Activated CD4-positive, CD25-positive, alpha-beta regulatory T cell (primary cell): ENCODE data around the gene HSD17B1.

Source experiments
- DNase-seq, 4 experiments: peaks; one replicate each; lab custom pipeline; 2025; lab: John Stamatoyannopoulos, UW

The HSD17B1 gene

DNA sequence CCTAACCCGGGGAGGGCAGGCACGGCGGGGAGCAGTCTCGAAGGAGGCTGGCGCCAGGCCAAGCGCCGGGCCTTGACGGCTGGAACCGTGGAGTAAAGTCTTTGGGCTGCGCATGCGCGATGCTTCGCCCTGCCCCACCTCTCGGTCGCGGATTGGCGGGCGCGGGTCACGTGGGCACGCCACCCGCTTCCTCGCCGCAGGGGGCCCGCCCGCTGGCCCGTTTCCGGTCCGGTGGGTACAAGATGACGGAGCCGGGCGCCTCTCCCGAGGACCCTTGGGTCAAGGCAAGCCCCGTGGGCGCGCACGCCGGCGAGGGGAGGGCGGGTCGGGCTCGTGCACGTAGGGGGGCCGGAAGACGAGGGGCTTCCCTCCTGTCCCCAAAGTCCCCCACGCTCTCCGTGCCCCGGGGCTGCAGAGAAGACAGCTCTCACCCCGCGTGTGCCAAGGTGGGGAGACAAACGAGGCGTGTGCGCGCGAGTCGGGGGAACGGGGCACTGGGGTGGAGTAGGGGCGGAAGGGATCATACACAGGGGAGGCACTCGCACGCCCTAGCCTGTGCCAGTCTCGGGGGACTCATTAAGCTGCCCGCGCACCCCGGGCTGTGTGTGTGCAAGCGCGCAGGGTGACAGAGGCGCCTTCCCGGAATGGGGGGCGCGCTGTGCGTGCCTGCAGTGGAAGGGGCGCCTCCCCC lies 14.3 kb downstream of the HSD17B1 start, which contains the start of gene MLX:
TSS of gene MLX (plus strand) at position 218 of the 691 bp plus-strand sequence. CDS start at position 243, 25 bp downstream.
- peak; percentile 79 to 86 (median 84) for DNase-seq

DNA sequence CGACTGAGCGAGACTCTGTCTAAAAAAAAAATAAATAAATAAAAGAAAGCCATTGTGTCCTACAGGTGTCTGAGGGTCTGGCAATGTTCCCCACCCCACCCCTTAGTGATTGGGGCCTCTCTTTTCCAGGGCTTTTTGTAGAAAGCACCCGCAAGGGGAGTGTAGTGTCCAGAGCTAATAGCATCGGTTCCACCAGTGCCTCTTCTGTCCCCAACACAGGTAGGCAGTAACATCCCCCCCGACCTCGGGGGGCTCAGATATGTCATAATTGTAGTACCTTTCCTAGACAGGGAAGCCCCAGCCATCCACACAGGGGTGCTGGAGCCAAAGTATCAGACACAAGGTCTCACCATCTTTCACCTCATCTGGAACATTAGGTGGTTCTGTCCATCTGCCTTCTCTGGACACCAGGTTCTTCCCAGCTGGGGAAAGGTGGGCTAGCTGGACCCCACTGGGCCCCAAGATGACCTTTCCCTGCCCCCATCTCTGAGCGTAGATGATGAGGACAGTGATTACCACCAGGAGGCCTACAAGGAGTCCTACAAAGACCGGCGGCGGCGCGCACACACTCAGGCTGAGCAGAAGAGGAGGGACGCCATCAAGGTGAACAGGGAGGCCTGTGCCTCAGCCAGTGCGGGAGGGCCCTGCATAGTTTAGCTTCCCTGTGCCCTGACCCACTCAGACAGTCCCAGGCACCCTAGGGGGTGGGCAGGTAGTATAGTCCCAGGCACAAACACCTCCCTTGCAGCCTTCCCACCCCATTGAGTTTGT lies 15.8 kb downstream of the HSD17B1 start:
- DNase-seq: no peak

DNA sequence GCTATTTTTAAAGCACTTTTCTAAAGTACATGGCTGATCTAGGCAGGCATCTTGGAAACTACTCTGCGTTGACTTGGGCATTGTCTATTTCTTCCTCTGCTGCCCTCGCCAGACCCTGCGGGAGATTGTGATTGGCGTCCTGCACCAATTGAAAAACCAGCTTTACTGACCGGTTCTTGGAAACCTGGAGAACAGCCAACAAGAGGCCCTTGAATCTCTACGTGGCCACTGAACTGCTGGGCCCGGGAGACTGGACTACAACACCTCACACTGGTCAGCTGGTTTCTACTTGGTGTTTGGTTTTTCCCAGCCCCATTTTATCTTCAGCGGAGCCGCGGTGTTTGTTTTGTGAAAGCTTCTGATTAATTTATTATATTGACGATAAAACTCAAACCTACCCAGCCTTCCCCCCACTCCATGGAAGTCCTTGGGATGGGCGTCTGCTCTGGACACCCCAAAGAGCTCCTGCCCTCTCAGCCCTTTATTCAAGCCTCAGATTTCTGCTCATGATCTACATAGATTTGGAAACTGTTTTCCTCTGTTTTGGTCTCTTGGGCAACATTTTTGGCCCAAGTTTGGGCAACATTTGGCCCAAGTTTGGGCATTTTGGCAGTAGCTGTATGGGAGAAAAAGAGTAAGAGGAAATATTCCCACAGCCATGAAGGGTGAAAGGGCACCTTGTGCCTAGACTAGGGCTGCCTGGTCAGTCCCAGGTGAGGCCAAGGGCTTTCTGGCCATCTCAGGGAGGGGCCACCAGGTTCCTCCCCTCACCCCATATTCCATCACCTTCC lies 18.9 kb downstream of the HSD17B1 start:
- no peak for DNase-seq

DNA sequence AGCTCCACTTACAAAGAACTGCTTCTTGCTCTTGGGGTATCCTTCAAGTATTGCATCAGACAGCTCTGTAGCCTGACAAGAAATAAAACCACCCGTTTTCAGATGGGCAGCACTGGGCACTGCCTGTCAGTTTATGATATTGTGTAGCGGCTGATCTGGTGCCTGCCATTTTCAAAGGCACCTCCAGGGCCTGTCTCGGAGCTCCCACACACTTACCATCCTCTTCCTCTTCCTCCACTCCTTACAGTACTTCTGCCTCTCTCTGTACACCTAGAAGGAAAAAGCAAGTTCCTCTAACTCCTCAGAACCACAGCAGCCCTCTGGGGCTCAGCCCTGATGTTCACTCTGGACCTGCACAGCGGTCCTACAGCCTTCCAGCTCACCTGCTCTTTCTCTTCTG lies 20.4 kb downstream of the HSD17B1 start:
- DNase-seq: no peak

DNA sequence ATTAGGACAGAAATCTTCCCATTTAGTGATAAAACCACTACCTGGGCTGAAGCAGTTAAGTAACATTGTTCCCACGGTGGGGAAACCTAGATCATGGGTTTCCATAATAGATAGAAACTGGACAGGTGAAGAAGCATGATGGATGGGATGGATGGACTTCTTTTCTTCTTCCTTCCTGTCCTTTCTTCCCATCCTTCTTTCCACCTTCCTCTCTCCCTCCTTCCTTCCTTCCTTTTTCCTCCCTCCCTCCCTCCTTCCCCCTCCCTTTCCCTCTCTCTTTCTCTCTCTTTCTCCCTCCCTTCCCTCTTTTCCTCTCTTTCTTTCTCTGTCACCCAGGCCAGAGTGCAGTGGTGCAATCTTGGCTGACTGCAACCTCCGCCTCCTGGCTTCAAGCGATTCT lies 21.7 kb downstream of the HSD17B1 start:
- no peak for DNase-seq

DNA sequence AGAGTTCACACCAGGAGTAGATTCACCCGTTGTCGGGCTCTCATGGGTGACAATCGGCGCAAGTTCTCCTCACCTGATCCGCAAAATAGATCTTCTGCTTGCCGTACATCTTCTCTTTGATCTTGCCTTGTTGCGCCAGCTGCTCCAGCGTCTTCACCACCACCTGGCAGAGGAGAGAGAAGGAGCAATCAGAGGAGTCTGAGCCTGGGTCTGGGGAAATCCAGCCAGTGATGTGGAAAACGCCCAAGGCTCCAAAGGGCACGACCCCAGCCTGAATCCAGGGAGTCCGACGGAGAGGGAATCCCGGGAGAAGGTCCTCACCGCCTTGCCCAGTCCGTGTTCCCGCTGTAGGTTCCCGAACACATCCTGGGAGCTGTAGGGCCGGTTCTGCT lies 24.4 kb downstream of the HSD17B1 start:
- no peak for DNase-seq

DNA sequence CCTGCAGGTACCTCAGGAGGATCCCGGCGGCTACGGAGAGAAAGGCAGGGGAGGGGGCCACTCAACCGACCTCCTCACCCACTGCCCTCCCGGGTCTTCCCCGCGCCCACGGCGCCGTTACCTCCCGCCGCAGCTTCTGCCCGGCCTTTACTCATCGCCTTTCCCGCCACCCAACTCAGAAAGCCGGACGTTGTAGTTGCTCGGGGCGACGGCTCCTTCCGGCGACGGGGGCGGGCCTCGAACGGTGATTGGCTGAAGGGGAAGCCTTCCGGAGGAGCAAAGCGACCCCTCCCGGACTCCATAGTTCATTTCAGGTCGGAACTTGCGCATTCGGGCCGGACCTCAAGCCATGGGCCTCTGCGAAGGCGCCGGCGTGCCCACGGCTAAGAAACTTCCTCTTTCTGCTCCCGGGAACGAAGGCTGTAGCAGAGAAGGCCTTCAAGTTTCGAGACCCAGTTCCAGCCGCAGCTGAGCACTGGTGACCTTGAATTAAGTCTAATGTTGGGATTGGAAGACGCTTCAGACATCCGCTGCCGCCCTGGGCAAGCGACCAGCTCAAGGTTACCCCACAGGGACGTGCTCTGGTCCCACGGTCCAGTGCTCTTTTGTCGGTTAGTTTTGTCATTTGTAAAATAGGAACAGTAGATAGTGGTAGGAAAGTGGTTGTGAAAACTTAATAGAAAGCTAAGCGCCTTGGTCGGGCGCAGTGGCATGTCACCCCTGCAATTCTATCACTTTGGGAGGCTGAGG lies 25.0 kb downstream of the HSD17B1 start, which contains the start of gene PSMC3IP:
TSS of gene PSMC3IP (minus strand) at position 198 of the 750 bp plus-strand sequence. CDS start at position 155, 43 bp downstream.
- peak; percentile 84 to 87 (median 84) for DNase-seq

DNA sequence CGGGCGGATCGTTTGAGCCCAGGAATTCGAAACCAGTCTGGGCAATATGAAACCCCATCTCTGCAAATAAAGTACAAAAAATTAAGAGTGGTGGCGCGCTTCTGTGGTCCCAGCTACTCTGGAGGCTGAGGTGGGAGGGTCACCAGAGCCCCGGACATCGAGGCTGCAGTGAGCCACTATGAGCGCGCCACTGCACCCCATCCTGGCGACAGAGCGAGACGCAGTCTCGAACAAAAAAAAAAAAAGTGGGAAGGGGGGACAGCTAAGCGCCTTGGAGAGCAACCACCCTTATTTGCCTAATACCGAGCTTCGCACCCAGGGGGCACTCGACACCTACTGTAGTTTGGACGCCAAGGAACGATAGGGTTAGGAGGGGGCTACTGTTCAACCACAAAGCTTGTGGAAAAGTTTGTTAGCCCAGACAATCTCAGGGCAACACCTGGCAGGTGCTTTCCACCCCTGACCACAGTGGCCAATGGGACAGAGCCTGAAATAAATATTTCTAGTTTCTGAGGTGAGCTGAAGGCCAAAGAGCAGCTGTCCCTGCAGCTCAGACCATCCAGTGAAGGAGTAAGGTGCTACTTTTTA lies 25.7 kb downstream of the HSD17B1 start:
- peak; percentile 28 to 60 (median 36) for DNase-seq

DNA sequence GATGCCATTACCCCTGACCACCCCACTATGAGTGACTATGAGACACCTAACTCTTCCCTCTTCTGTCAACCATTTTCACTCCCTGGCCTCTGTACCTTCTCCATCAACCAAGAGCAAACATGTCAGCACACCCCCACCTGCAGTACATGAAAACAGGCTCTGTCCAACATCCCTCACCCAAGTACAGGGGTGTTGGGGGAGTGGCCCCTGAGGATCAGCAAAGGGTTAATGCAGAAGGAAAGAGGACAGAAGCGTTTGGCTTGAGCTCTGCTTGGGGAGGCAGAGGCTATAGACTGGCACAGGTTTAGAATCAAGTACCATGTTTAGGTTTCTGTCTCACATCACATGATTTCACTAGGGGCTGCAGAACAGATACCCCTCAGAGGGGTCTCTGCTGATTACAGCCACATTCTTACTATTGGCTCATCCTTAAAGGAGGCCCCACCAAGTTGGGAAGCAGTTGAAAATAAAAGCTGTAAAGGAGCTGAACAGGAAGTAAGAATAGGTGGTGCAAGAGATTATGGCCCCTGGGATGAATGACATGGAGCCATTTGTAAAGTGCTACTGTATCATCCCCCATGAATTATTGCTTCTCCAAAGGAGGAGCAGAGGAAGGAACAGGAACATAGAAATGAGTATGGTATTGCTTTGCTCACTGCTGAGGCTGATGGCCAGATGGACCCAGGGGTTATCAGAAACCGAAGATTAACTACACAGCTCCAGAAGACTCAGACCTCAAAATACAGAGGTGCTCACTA lies 27.2 kb downstream of the HSD17B1 start:
- no peak for DNase-seq

DNA sequence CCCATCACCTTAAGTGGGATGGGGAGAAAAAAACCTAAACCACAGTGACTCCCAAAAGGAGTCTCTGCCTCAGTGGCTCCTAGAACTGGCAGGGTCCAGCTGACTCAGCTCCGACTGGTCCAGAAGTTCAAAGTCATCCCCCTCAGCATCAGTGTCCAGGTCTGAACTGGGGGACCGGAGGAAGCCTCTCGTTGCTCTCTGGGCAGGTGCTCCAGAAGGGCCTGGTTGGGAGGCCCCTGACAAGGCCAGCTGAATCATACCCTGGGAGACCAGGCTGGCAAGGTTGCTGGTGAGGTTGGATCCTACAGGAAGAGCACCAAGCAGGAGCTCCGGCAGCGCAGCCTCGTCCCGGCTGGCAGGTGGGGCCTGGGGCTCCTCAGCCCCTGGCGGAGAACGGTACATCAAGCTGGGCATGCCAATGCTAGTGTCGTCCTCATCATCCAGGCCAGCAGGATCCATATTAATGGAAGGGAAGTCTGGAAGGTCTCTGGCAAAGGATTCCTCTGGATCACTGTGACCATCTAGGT lies 29.1 kb downstream of the HSD17B1 start:
- DNase-seq: no peak

DNA sequence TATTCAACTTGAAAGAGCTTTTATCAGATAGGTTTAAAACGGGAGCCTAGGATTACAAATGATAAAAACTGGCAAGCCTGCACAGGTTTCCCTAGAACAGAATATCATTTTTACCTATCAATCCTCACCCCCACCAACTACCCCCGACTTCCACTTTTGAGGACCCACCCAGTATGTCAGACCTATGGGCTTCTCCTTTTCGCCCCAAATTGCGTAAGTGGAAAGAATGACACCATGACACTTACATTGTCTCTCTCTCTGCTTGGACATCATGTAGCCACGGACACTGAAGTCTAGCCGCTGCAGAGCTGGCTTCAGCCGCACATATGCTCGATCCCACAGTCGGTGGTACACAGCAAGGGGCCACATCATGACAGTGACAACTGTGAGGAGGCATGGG lies 32.2 kb downstream of the HSD17B1 start:
- DNase-seq: no peak

DNA sequence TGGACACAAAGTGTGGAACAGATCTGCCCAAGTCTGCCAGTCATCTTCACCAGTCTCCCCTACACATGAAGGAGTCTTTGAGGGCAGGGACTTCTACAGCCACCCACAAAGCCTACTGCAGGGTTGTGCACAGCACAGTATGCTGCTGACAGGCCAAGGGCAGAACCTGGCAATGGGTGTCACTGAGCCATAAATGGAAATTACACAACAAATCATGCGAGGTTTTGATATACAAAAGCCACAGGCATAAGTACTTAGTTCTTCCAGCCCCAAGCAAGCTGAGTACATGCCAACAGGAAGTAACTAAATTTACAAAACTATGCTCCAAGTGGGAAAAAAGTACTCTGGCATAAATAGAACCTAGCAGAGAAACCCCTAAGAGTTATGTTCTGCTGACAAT lies 32.6 kb downstream of the HSD17B1 start:
- no peak for DNase-seq

DNA sequence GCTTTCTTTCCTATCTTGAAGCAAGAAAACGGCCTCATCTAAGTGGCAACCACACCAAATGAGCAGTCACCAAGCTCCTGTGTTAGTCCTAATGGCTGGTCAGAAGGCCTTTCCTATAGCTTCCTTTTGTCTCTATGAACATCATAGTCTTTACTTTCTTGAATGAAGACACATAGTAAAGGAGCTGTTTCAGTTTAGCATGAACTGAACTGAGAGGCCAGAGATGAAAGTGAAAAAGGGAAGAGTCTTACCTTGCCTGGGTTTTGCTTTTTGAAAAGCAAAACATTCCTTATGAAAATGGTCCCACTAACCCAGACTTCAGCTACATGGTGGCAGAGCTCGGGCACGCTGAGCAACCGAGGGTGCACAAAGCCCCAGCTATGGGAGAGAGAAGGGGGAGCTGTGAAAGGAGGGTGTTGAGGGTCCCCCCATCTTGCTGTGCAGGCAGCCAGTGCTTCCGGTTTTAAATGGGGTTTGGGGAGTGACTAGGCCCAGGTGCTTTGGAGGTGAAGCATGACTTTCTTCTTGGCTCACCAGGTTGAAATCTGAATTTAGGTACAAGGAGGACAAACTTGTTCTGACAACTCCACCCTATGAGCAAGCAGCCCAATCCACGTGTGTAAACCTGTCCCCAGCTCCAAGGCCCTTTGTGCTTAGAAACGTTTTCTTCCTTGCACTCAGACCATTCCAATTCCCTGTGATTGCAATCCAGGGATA lies 33.9 kb downstream of the HSD17B1 start:
- DNase-seq: no peak

DNA sequence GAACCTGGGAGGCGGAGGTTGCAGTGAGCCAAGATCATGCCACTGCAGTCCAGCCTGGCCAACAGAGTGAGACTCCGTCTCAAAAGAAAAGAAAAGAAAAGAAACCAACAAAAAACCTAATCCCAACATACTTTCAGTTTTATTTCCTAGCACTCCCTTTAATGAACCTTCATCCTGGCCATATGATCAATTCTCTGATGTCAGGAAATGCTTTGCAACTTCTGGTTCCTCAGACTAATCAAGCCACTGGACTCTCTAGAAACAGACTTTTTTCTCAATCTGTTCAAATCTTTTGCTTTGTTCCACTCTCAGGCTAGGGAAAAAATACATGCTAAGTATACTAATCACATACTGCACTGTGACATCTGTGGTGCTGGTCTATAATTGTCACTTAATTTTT lies 38.2 kb downstream of the HSD17B1 start:
- DNase-seq: no peak

DNA sequence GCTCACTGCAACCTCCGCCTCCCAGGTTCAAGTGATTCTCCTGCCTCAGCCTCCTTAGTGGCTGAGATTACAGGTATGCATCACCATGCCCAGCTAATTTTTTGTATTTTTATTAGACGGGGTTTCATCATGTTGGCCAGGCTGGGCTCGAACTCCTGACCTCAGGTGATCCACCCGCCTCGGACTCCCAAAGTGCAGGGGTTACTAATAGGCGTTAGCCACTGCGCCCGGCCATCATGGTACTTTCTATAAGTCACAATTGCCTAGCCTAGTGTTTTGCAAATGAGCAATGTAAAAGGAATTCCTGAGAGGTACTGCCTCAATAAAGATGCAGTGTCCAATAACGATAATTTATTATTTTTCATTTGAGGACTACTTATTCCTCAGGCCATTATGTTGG lies 38.7 kb downstream of the HSD17B1 start:
- DNase-seq: no peak

DNA sequence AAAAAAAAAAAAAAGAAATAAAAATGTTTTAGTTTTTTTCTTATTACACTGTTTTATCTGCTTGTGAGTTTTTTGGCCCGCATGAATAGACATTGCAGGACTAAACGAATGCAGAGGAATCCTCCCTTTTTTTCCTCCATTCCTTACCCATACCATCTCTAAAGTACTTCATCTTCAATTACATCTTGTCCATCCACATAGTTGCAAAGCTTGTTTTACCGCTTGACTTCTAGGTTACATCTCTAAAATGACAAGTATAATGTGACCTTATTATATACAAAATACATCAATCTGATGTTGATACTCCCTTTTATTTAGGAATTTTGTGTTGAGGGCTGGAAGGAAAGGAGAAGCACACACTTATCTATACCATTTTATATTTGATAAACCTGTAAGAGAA lies 43.7 kb downstream of the HSD17B1 start:
- no peak for DNase-seq

DNA sequence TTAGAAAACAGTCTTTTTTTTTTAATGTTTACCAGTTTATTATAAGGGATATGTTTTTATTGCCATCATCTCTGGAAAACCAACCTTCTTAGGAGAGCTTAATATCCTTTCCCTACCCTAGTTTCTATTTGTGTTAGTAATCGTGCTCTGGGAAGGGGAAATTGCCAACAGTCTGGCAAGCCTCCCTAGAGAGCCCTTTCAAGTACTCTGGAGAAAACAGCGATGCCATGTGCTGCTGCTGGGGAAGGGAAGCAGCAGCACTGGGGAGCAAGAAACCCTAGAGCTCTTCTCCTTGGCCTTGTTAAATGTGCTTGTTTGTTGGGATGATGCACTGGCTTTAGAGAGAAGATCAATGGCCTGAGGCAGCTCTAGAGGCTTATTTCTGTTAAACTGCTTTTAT lies 46.2 kb downstream of the HSD17B1 start:
- no peak for DNase-seq

DNA sequence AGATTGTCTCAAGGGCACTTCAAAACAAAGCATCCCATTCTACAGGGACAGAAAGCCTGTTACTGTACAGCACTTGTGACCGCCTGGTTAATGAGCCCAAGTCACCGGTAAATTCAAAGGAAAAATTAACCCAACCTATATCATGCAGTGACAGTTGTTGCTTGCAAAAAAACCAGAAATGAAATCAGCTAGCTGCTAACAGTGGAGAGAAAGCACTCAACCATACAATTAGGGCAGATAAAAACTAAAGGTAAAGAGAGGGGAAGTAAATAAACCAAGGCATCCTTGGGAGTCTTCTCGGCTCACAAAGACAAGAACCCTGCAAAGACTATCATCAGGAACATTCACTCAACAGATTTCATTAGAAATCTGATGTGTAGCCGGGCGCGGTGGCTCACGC lies 50.6 kb downstream of the HSD17B1 start:
- no peak for DNase-seq
